ENCODE measurements around the gene LEMD1.
A peak's percentile ranks its signal among the peaks of the same experiment; 100 is the strongest.

The LEMD1 gene

GRCh38 chr1:205351984-205352713 is 69.7 kb downstream of the LEMD1 start:
- no peak for DNase-seq

DNA sequence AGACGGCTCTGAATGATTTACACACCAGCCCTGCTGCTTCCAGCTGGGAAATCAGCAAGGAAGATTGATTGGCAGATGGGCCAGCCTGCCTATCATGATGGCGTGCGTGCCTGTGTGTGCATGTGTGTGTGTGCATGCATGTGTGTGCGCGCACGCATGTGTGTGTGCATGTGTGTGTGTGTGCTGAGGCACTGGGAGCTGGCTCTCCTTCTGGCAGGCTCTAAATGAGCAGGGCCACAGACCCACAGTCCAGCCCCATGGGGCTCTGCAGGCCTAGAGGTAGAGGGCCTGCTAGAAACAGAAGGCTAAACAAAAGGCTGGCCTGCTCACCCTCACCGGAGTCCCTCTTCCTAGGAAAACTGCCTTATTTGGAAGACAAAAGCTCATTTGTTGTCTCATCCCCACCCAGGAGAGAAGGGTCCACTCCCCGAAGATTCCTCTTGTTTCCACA is 71.1 kb downstream of the LEMD1 start:
- no peak for DNase-seq

DNA sequence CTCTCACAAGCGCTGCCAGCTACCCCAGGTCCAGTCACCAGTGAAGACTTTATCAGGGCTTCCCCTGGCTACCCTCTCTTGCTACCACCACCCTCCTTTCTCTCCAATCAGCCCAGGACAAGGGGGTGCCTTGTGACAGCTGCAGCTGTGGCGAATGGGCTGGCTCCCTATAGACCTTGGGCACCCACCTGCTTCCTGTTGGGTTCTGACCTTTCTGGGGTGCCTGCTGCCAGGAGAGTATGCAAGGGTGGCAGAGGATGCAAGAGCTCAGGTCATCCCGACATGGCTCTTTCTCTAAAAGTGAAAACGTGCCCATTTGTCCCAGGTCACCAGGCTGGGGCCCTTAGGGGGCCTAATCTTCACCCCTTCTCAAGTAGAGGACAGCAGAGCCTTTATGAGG is 71.7 kb downstream of the LEMD1 start:
- no peak for DNase-seq

DNA sequence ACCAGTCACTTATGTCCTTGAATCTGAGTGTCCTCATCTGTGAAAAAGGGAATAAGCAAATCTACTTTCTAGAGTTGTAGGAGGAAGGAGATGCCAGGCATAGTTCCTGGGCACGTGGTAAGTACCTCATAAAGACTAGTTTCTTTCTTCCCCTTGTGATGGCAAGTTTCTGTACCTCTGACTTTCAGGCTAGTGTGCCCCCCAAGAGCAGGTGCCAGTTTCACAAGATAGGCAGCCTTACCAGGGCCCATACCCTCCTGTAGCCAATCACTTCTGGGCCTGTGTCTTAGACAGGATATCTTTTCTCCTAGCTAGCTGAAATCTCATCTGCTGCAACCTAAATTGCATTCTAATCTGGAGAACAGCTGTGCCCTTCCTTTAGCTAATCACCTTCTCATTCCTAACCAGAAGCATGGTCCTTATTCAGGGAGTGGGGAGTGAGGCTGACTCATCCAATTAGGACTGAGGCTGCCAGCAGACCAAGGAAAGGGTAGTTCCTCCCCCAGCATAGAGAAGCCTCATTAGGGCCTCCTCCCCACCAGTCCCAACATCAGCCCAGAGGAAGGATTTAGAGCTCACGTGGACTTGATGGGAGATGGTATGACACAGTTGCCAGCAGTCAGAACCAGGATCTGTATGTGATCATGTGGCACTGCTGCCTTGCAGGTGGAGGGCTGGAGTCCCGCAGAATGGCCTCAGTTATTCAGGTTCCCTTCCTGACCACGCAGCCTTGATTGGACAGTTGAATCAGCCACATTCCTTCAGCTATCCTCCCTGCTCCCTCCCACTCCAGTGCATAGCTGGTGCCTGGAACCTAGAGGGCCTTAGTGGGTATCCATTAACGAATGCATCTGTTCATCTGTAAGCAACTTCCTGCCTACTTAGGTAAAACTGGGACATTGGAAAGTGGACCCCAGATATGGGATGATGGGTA is 73.0 kb downstream of the LEMD1 start:
- DNase-seq: no peak

DNA sequence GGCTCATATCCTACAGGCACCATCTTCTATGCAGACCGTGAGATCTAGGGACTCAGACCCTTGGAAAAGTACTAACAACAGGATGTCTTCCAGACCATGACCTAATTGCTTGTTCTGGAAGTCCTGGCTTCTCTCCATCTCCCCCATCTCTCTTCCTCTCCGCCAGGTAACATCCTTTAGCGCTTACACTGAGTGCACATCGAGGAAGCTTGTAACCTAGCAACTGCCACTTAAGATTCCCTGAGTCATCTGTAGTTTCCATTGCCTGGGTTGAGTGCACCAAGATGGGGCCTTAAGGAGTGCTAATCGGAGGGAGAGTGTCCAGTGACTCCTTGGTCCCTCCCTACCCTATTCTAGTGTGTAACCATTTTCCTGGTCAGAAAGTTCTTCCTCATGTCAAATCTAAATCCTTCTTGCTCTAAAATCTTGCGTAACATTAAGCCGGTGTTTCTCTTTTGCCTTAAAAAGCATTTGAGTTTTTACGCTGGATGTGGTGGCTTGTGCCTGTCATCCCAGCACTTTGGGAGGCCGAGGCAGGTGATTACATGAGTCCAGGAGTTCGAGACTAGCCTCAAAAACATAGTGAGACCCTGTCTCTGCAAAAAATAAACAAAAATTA is 74.8 kb downstream of the LEMD1 start:
- DNase-seq: no peak

GRCh38 chr1:205345761-205346160 is 76.1 kb downstream of the LEMD1 start:
- no peak for DNase-seq

DNA sequence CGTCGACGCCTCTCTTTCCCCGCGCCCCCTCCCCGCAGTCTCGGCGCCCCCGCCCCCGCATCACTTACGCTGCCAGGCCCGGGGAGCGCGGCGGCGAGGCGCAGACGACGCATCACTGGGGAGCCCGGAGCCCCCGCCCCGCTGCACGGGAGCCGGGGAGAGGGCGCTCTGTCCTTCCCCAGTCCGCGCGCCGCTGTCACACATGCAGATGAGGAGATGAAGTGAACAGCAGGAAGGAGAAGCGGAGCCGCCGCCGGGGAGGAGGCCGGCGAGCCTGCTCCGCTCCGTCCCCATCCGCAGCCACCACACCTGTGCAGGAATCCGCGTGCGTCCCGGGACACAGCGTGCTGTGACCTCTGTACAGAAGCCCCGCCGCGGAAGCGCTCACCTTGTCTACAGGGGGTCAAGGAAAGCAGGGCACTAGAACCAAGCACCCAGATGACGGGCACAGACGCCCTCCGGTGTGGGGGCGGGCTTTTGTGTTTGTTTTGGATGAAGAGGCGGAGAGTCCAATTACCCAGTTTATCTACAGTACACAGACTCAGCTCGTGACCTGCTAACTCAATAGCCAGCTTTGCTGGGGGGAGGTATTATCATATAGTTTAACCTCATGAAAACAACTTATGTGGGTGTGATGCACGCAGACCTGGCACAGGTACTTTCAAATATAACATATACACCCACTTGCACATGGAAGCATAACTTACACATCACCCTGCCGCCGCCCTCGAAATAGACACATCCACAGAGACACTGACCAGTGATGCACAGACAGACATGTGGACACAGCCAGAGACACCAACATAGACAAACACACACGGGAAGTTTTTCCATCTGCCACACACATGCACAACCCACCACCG is 77.6 kb downstream of the LEMD1 start:
- DNase-seq: no peak

GRCh38 chr1:205343431-205344065 is 78.3 kb downstream of the LEMD1 start:
- no peak for DNase-seq

- DNase-seq: no peak
Measured at GRCh38 chr1:205342986-205343385, 78.9 kb downstream of the LEMD1 start.

GRCh38 chr1:205340676-205341075 is 81.2 kb downstream of the LEMD1 start:
- no peak for DNase-seq

DNA sequence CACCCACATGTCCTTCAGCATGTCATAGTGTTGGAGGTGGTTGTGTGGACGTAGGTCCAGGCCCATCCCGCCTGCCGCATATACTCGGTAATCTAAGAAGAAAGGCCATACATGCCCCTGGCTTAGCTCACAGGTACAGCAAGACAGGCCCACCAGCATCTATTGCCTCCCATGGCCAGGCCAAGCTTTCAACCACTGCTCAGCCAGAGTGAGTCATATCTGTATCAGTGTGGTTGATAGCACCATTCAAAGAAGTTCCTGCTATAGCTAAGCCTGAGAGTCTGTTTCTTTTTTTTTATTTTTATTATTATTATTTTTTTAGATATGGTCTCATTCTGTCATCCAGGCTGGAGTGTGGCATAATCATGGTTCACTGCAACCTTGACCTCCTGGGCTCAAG is 82.1 kb downstream of the LEMD1 start:
- DNase-seq: no peak

- no peak for DNase-seq
Measured at GRCh38 chr1:205339197-205339702, 82.6 kb downstream of the LEMD1 start.

DNA sequence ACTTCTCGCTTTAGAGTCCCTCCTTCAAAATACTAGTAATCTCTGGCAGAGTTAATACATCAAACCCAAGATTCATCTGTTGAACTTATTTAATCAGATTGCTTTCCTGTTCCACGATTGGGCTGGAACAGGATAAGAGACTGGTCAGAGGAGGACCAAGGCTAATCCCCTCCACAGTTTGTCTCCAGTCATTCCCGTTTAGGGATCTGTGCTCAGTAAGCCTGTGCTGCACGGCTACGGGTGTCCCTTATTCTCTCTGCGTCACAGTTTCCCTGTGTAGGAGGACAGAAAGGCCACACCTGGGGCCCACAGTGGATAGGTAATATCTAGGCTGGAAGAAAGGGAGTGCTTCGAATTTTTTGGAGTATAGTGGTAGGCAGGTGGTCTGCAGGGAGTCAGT is 83.8 kb downstream of the LEMD1 start:
- DNase-seq: no peak

DNA sequence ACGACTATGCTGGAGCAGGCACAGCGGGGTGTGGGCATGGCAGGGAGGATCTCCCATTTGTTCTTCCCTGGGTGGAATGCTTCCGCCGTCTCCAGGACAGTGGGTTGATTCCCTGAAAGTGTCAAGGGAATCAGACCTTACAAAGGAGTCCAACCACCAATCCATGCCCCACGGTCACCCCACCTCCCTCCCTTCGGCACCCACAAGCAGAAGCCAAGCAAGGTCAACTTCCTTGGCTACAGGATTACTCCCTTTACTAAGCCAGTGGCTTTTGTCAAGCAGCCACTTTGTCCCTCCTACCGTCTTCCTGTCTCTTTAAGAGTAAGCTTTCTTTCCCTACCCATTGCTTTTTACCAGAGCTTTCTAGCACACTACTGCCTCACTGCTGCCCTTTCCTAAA is 84.4 kb downstream of the LEMD1 start:
- DNase-seq: no peak

GRCh38 chr1:205335692-205336091 is 86.2 kb downstream of the LEMD1 start:
- peak; percentile 37 for DNase-seq

- no peak for DNase-seq
Measured at GRCh38 chr1:205332015-205332791, 89.7 kb downstream of the LEMD1 start.

Measured in GDM1 (cell line).